Stimulated activated naive CD8-positive, alpha-beta T cell treated with anti-CD3 and anti-CD28 coated beads, Interleukin-15, Interleukin-2, amounts not matched to agents 100 ng/mL and 50 ng/mL, for 24 hours (primary cell): Measurements from ENCODE around the gene SRMS.

ENCODE experiments used
- H3K27ac Mint-ChIP-seq: one replicate; pipeline ENCODE4 v1.8.0; 2021; ENCODE audit warnings: mild to moderate bottlenecking, mixed read lengths
- H3K27me3 Mint-ChIP-seq: one replicate; pipeline ENCODE4 v1.8.0; 2021; ENCODE audit warnings: mixed read lengths
- H3K36me3 Mint-ChIP-seq: one replicate; pipeline ENCODE4 v1.8.0; 2021; ENCODE audit warnings: low read depth, mixed read lengths
- H3K4me1 Mint-ChIP-seq: one replicate; pipeline ENCODE4 v1.8.0; 2021; ENCODE audit warnings: low read depth, mixed read lengths
- H3K4me3 Mint-ChIP-seq: one replicate; pipeline ENCODE4 v1.8.0; 2021; ENCODE audit warnings: mild to moderate bottlenecking, mixed read lengths
- H3K9me3 Mint-ChIP-seq: one replicate; pipeline ENCODE4 v1.8.0; 2021; ENCODE audit warnings: mixed read lengths

SRMS gene

DNA sequence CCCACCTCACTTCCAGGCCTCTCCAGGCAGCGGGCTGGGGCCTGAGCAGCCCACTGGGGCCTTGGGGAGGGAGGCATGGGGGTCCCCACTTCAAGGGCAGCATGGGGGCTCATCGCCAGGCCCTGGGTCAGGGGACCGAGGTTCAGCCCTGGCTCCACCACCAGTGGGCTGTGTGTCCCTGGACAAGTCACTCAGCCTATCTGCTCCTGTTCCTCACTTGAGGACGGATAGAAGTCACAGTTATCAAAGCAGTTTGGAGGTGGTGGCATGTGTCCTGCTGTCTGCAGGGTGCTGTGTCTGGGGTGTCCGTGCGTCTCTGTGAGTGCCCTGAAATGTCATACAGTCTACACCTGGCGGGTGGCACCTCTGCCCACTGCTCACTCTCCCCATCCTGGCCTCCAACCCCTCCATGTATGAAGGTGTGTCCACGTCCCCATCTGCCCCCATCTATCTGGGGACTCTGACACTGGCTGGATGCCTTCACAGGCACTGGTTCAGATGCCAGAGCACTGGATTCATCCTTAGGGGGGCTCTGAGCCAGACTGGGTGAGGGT lies 52.3 kb downstream of the SRMS start:
- H3K27me3 Mint-ChIP-seq: peaks cover 12% of the 10 kb centered on the region
- H3K9me3 Mint-ChIP-seq: no peaks in the 10 kb centered on the region
- no peaks in the 10 kb centered on the region for H3K36me3 Mint-ChIP-seq
- H3K4me1 Mint-ChIP-seq: peaks cover 5% of the 10 kb centered on the region
- H3K4me3 Mint-ChIP-seq: no peak overlapping the region
- no peak overlapping the region for H3K27ac Mint-ChIP-seq

DNA sequence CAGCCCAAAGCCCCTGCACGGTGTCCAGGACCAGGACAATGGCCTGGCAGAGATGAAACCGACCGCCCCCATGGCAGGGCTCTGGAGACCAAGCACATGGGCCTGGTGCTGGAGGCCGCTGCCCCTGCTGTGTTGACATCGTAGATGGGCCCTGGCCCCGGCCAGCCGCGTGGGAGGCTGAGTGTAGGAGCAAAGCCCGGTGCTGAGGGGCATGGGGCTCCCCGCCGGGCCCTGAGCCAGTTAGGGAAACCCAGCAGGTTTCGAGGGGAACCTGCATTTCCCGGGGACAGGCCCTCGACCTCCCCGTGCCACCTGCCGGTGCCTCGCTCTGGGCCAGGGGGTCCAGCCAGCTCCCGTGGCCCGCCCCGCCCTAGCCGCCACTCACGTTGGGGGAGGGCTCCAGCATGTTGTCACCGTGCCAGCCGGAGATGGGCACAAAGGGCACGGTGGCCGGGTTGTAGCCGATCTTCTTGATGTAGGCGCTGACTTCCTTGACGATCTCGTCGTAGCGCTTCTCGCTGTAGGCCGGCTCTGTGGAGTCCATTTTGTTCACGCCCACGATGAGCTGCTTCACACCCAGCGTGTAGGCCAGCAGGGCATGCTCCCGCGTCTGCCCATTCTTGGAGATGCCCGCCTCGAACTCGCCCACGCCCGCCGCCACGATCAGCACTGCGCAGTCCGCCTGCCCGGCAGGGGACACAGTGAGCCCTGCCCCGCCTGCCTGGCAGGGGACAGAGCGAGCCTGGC lies 53.0 kb downstream of the SRMS start:
- Mint-ChIP-seq H3K4me3 (no peak overlapping the region), H3K36me3 (no peaks in the 10 kb centered on the region), H3K4me1 (peaks cover 5% of the 10 kb centered on the region), H3K27me3 (peaks cover 15% of the 10 kb centered on the region), H3K9me3 (no peaks in the 10 kb centered on the region), H3K27ac (no peak overlapping the region)

DNA sequence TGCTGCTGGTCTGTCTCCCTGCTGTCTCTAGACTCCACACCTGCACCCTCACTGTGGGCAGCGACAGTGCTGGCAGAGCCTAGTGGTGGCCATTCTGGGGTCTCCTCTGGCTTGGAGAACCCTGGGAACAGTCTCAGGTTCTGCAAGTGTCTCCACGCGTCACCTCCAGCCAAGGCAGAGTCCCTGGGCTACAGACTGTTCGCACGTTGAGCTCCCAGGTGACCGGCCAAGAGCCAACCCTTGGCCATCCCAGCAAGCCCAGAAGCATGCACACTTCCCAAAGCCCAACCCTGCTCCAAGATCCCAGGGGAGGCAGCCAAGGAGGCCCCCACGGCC lies 53.5 kb downstream of the SRMS start:
- no peaks in the 10 kb centered on the region for H3K36me3 Mint-ChIP-seq
- peaks cover 16% of the 10 kb centered on the region for H3K27me3 Mint-ChIP-seq
- no peak overlapping the region for H3K27ac Mint-ChIP-seq
- no peak overlapping the region for H3K4me3 Mint-ChIP-seq
- no peaks in the 10 kb centered on the region for H3K9me3 Mint-ChIP-seq
- H3K4me1 Mint-ChIP-seq: peaks cover 5% of the 10 kb centered on the region

DNA sequence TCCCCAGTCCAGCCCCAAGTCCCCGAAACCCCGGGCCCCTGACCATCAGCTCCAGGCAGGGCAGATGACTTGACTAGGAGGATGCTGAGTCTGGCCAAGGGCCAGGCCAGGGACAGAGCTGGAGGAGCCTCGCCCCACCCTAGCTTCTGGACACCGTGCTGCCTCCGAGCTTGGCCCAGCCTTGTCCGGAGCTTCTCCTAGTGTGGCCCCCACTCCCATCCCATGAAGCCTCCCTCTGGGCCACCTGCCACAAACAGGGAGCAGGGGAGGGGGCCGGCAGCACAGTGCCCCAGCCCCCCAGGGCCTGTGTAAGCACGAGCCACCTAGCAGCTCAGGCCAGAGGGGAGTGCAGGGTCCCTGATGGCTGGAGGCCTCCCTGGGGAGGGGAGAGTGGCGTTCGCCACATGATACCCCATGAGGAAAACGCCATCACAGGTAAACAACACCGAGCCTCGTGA lies 54.0 kb downstream of the SRMS start:
- H3K4me1 Mint-ChIP-seq: peaks cover 5% of the 10 kb centered on the region
- no peak overlapping the region for H3K27ac Mint-ChIP-seq
- H3K4me3 Mint-ChIP-seq: no peak overlapping the region
- H3K27me3 Mint-ChIP-seq: peaks cover 16% of the 10 kb centered on the region
- no peaks in the 10 kb centered on the region for H3K36me3 Mint-ChIP-seq
- H3K9me3 Mint-ChIP-seq: no peaks in the 10 kb centered on the region

DNA sequence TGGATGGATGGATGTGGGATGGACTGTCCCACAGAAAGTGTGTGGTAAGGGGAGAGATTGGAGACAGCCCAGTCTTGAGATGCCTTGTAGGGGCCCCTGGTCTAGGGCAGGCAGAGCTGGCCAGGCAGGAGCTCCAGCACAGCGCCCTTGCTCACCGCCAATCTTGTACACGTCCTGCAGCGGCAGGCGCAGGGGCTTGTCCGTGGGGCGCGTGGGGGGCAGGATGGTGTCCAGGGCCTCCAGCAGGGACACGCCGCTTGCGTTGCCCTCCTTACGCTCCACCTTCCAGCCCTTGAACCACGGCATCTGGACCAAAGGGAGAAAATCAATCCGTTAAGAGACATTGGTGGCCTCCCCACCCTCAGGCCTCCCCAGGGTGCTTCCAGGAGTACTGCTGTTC lies 54.6 kb downstream of the SRMS start:
- H3K27ac Mint-ChIP-seq: no peak overlapping the region
- peaks cover 16% of the 10 kb centered on the region for H3K27me3 Mint-ChIP-seq
- peaks cover 5% of the 10 kb centered on the region for H3K4me1 Mint-ChIP-seq
- no peaks in the 10 kb centered on the region for H3K36me3 Mint-ChIP-seq
- no peaks in the 10 kb centered on the region for H3K9me3 Mint-ChIP-seq
- H3K4me3 Mint-ChIP-seq: peak overlapping the region; percentile 23

DNA sequence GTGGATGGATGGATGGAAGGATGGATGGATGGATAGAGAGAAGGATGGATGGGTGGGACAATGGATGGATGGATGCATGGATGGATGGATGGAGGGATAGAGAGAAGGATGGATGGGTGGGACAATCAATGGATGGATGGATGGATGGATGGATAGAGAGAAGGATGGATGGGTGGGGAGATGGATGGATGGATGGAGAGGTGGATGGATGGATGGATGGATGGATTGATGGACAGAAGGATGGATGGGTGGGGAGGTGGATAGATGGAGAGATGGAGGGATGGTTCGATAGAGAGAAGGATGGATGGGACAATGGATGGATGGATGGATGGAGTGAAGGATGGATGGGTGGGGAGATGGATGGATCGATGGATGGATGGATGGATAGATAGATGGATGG lies 55.0 kb downstream of the SRMS start:
- H3K36me3 Mint-ChIP-seq: no peaks in the 10 kb centered on the region
- no peak overlapping the region for H3K27ac Mint-ChIP-seq
- H3K9me3 Mint-ChIP-seq: no peaks in the 10 kb centered on the region
- H3K27me3 Mint-ChIP-seq: peaks cover 16% of the 10 kb centered on the region
- no peak overlapping the region for H3K4me3 Mint-ChIP-seq
- H3K4me1 Mint-ChIP-seq: peaks cover 5% of the 10 kb centered on the region

DNA sequence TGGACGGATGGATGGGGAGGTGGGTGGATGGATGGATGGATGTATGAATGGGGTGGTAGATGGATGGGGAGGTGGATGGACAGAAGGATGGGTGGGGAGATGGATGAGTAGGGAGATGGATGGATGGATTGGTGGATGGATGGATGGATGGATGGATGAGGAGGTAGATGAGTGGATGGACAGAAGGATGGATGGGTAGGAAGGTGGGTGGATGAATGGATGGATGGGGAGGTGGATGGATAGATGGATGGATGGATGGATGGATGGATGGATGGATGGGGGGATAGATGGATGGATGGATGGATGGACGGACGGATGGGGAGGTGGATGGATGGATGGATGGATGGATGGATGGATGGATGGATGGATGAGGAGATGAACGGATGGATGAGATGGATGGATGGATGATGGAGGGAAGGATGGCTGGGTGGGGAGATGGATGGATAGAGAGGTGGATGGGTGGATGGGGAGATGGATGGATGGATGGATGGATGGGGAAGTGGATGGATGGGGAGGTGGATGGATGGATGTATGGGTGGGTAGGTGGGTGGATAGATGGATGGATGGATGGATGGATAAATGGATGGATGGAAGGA lies 55.8 kb downstream of the SRMS start:
- H3K27me3 Mint-ChIP-seq: peaks cover 15% of the 10 kb centered on the region

DNA sequence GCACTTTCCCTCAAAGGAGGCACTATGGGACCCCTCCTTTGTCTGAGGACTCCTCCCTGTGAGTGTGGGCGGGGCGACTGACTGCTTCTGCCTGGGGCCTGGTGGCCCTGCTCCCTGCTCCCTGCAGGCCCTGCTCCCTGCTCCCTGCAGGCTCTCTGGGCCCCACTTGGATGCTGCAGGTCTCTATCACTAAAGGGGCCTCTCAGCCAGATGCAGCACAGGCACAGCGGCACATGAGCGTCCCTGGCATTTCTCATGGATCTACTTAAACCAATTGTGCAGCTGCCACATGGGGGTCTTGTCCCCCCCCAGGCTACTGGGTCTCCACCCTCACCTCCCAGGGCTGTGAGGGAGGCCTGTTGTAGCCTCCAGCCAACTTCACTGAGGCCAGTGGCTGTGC lies 56.5 kb downstream of the SRMS start:
- Mint-ChIP-seq H3K27ac (no peak overlapping the region), H3K36me3 (no peaks in the 10 kb centered on the region), H3K9me3 (no peaks in the 10 kb centered on the region), H3K4me1 (peaks cover under 1% of the 10 kb centered on the region), H3K27me3 (peaks cover 15% of the 10 kb centered on the region), H3K4me3 (no peak overlapping the region)

More for the DNA sequence above, 55.8 kb downstream of the SRMS start:
- H3K4me1 Mint-ChIP-seq: peaks cover 5% of the 10 kb centered on the region
- H3K27ac Mint-ChIP-seq: no peak overlapping the region
- H3K36me3 Mint-ChIP-seq: no peaks in the 10 kb centered on the region
- no peak overlapping the region for H3K4me3 Mint-ChIP-seq
- no peaks in the 10 kb centered on the region for H3K9me3 Mint-ChIP-seq
